Esophagus squamous epithelium (tissue), 4 donors: ENCODE measurements around the gene RNGTT.

Experiments used
- CTCF ChIP-seq, 6 experiments: fragments of 450-650 bp in 4 of 6; fragments of 200-600 bp in 2 of 6; sonication (generic) in 2 of 6; IDR thresholded peaks; one replicate each; pipeline ENCODE4 v1.5.1; 2016 to 2019; ENCODE audit warnings: antibody characterized with exemption in 6 of 6, mild to moderate bottlenecking in 4 of 6, moderate library complexity in 4 of 6
- POLR2A ChIP-seq, 4 donors: fragments of 450-650 bp; IDR thresholded peaks; one replicate each; pipeline ENCODE4 v1.6.1; 2017; ENCODE audit warnings: antibody characterized with exemption in 4 of 4, mild to moderate bottlenecking in 4 of 4, moderate library complexity in 3 of 4

- TF ChIP-seq CTCF (IDR thresholded peaks at IDR 0.05) (no peak), POLR2A (IDR thresholded peaks at IDR 0.05) (no peak)
Measured at GRCh38 chr6:88763160-88763559, 200.3 kb downstream of the RNGTT start.
